GM19025 (cell line): ENCODE measurements around the gene NKX1-1.
"Not testable (repeated sequence)": the region's sequence is repeated elsewhere in the genome, so short reads cannot be mapped to it uniquely, and the experiment has no call there.

Source experiments
- ATAC-seq: cut with Tn5 transposase; IDR thresholded peaks from one replicate; pipeline ENCODE4 v1.9.1; 2021; ENCODE audit warnings: mild to moderate bottlenecking, low read depth, moderate library complexity; ENCODE audit not compliant: unreplicated experiment

The NKX1-1 gene

DNA sequence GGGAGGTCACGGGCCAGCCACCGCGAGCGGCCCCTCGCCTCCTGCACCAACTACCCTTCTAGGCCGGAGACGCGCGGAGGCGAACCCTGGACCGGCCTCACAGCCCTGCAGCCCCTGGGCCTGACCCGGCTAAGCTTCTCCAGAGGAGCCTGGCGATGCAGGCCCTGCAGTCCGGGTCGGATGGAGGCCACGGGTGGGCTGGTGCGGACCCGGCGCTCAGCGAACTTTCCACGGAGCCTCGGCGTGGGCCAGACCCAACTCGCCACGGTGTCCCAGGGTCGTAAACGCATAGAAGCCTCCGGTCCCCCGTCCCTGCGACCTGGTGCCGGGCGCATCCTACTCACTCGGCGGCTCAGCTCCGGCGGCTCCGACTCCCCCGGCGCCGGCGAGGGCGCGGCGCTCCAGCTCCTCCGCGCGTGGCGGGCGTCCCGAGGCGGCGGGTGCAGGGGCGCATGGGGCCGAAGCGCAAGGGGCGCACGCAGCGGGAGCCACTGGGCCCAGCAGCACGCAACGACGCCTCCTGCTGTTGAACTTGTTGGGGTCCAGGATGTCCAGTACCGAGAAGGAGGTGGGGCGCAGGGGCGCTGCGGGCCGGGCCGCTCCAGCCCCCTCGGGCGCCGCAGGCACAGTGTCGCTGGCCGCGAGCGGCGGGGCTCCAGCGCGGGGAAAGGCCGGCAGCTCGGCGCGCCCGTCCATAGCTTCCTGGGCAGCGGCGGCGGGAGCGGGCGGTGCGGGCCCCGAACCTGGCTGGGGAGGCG is 427 bp downstream of the NKX1-1 start:
- no peak for ATAC-seq

DNA sequence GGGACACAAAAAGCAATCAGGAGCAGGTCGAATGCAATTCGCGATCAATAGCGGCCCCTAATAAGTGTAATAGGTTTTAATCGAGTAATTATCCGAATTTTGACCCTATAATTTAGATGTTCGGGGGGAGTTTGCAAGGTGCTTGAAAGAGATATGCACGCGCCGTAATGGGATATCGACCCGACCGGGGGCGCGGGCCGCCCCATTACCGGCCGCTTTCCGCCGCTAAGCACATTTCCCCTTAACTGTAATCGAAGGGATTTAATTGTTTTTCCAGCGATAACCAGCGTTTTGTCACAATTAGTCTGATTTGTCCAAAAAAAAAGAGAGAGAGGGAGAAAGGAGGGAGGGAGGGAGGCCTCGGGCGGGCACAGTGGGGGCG is 997 bp downstream of the NKX1-1 start:
- ATAC-seq, result no peak

DNA sequence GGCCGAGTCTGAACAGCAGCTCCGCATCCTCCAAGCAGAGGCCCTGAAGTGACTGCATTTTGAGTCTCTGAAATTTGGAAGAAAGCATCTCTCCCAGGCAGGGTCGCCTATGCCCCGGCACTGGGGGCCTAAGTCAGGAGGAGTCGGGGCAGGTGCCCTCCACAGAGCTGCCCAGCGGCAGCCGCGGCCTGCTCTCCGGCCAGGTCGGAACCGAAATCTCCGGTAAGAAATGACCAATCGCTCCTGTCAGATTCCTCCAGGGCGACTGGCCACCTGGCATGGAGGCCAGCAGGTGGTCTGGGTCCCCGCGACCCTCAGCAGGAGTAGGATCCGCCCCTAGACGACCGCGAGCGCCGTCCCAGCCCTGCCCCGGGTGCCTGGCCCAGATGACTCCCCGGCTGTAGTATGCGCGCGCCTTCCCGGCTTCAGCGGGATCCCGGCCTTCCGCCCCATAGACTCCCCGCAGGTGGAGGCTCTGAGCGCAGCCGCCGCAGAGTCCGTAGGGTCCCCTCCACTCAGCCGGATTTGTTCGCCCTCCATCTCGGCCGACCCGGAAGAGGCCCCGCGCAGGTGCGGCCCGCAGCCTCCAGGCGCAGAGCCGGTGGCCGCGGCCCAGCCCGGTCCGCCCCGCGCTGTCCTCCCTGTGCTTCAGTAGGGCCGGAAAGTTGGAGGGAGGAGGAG is 1.5 kb downstream of the NKX1-1 start:
- no peak for ATAC-seq

DNA sequence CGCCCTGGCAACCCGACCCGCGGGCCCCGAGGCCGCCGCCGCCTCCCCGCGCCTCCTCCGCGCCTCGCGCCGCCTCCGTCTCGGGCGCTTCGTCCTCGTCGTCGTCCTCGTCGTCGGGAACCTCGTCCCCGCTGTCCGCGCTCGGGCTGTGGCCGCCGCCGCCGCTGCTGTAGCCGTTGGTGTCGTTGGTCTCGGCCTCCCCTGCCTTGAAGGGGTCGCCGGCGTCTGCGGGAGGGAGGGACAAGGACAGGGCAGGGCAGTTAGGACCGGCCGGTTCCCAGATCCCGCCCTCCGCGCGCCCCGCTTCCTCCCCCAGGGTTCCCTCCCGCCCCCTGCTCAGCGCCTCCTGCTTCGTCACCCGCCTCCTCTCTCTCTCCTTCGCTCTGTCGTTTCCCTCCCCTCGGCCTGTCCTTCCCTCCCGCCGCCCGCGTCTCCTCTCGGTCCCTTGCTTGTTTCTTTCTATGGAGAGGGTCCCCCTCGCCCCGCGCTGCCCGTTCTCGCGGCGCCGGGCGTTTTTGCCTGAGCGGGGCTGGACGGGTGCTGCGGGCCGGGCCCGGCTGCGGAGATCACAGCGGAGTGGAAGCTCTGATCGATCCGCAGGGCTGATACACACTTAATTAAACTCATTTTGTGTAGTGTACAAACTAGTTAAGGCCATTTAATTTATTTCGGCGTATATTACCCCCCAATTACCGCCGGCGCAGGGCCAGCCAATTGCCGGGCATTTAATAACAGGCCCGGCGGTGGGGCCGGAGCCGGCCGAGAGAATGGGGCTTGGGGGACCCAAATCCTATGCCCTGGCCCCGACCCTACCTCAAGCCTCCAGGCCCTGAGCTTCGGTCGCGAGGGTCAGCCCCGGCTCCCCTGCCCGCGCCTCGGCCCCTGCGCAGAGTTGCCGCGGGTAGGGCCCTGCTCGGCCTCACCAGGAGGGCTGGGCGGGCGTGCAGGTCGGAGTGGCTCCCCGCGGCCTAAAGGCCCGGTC is 2.4 kb downstream of the NKX1-1 start:
- no peak for ATAC-seq

DNA sequence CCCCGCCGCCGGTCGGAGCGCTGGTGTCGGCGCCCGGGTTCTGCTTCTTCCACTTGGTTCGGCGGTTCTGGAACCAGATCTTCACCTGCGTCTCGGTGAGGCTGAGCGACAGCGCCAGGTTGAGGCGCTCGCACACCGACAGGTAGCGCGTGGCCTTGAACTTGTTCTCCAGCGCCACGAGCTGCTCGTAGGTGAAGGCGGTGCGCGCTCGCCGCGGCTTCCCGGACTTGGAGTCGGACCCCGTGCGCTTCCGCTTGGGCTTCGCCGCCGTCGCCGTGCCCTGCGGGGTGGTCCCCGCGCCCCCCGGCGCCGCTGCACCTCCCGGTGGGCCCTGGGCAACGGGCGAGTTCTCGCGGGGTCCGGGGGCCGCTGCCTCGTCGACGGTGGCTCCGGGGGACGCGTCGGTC is 3.1 kb downstream of the NKX1-1 start:
- no peak for ATAC-seq

DNA sequence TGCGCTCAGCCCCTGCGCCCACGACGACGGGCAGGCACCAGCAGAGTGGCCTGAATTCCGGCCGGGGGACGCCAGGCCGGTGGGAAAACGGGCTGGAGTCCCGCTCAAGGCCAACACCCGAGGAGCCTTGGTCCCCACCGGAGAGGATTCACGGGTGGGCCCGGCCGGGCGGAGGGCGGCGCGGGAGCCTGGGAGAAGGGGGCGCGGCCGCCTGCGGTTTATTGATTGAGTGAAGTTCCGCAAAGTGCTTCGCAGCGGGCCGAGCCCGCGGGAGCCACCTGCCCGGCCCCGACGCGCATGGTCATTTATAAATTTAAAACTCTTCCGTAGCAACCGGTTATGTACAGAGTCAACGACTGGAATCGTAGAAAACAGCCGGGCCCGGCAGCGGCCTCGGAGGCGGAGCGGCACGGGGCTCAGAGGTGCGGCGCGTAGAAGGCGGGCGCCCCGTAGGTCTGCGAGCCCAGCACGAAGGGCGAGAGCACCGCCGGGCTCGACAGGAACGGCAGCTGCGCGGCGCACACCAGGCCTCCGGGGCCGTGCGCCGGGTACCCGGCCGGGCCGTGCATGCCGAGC is 3.6 kb downstream of the NKX1-1 start:
- no peak for ATAC-seq

DNA sequence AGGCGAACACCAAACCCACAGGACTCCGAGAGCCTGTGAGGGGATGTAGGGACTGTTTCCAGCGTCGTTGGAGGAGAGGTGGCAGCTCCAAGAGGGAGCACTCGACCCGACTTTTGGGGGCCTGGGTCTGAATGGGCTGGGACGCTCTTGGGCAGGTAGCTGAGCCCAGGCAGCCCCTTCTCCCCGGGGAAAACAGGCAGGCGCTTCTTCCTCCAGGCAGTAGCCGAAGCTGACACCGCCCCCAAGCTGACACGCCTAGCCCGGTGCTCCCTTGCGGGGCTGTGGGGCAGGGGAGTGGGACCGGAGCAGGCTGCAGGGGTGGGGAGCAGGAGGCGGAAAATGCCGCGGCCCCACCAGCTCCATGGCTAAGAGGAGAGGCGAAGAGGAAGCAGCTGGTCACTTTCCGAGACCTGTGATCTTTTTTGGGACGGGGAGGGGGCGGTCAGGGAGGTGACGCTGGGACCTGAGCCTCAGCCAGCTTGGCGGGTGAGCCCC is 4.2 kb downstream of the NKX1-1 start:
- ATAC-seq, result no peak

DNA sequence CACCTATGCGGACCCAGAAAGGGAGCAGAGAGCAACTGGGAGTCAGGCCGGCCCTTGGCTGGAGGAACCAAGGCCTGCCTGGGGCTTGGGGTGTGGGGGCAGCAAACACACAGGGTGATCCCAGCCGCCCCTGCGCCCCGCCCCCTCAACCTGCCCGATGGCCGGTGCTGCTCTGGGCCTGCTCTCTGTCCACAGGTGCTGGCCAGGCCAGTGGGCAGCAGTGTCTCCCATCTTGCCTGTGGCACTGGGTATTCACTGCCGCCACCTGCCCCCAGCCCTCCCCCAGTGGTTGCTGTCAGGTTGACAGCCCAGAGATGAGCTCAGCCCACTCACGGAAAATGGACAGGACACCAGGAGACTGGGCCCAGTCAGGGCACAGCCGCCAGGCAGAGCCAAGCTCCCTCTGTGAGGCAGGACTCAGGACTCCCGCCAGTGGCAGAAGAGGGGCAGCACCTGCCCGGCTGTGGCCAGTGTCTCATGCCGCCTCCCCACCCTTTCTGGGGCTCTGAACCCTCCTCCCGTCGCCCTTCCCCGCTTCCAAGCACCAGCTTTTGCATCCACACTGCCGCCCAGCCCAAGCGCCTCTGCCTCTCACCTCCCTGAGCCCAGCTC is 4.7 kb downstream of the NKX1-1 start:
- ATAC-seq, result no peak

DNA sequence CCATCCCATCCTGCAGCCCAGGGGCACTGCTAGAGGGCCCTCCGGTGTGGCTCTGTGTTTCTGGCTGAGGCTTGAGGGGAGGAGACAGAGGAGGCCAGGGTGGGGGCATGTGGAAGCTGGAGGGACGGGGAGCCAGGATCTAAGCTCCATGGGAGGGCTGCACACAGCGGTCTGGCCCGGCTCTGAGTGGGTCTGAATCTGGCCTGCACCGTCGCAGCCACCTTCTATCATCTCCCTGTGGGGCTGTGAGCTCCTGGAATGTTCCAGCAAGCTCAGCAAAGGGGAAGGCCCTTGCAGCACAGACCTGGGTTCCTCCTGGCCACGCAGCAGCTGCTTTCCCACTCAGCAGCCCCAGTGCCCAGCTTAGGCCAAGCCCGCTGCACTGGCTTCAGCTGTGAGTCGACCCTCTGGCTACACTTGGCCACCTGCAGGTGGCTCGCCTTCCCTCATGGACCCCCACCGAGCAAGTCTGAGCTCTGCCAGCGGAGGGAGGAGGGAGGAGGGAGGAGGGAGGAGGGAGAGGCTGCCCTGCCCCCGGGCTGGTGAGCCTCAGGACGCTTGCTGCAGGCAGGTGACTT is 5.3 kb downstream of the NKX1-1 start:
- no peak for ATAC-seq

DNA sequence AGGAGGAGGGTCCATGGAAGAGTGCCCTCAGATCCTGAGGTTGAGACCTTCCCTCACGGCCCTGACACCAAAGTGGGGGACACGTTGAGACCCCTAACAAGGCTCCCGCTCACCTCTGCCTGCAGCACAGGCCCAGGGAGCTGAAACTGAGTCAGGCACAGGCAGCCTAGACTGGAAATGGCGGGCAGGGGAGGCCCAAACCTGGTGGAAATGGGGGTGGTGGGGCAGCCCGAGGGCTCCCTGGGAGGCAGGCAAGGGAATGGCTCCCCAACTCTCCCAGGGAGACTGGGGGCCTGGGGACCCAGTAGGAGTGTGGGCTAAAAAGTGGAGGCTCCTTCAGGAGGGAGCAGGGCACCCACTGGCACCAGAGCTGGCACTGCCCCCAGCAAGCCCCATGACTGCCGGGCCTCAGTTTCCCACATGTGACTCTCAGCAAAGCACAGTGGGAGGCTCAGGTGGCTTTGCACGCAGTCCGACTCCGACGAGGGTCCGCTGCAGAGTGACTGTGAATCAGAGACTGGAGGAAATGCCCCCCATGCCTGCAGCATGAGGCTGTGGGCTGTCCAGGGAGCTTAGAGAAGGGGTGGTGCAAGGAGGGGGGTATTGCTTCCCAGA is 5.9 kb downstream of the NKX1-1 start:
- ATAC-seq, result no peak

DNA sequence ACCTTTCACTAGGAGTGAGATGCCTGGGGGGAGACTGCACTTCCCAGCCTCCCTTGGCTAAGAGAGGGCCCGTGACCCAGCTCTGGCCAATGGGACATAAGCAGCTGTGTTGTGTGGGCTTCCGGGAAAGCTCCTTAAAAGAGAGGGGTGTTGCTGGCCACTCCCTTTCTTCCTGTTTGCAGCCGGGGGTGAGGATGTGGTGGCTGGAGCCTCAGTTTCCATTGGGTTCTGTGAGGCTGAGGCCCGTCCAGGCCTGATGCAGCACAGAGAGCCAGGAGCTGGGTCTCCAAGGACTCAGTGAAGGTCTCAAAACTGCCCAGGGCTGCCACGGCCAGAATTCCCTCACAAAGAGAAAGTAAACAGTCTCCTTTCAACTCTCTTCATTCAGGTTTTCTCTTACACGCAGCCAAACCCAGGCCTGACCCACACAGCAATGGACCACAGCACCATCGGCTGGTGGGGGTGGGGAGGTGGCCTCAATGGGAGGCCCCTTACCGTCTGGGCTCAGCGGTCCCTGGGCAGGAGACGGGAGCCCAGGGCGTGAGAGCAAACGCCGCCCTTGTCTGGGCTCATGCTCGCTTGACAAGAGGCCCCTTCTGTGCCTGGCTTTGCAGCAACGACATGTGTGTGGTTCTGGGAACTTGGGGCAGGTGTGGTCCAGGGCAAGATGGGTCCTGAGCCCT is 6.6 kb downstream of the NKX1-1 start:
- ATAC-seq, result no peak

DNA sequence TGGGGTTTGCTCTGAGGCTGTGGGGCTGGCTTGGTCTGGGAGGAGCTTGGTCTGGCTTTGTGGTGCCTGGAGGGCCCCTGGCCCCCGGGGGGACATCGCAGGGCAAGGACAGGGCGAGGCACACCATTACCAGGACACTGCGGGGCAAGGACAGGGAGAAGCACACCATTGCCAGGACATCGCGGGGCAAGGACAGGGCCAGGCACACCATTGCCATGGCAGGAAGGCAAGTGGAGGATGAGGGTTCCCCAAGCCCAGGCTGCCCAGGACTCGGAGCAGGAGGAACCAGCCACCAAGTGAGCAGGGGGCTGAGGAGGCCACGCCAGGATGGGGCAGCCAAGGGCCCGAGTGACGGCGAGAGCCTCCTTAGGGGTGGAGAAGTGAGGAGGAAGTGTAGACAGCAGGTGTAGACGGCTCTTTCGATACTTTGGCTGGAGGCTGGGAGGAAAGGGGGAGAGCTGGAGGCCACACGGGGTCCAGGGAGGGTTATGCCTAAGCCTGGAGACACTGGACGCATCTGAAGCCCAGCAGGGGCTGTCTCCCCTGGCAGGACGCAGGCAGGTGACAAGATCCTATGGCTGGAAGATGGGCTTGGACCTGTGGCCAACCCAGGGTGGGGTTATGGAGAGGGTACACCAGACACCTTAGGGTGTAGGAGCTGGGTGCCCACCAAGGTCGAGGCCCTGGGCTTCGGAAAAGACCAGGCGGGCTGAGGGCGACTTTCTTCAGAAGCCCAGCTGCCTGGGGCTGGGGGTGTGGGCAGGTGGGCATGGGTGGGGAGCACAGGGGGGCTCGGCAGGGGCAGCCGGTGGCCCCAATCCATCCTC is 7.3 kb downstream of the NKX1-1 start:
- no peak for ATAC-seq

DNA sequence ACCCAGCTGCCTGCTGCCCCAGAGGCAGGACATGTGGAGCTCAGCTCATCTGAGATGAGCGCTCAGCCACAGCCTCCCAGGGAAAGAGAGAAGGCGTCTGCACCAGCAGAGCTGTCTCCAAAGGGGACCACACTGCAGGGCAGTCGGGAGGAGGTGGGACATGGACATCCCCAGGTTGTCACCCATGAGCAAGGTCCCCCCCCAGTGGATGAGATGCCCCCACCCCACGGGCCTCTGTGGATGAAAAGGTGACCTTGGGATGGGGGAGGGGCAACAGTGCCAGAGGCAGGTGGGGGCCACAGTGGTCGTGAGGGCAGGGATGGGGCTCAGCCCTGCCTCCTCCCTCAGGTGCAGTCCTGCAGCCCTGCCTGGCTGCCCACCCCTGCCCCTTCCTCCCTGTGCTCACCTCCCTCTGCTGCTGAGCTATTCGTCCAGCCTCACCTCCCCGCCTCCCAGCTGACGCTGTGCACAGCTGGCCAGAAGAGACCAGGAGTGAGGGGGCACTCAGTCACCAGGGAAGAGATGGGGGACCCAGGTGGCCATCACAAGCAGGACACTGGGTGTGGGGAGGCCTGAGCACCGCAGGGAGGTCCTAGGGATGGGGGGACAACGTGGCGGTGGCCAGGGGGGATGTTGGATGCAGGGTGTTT is 9.3 kb downstream of the NKX1-1 start:
- ATAC-seq, result no peak

DNA sequence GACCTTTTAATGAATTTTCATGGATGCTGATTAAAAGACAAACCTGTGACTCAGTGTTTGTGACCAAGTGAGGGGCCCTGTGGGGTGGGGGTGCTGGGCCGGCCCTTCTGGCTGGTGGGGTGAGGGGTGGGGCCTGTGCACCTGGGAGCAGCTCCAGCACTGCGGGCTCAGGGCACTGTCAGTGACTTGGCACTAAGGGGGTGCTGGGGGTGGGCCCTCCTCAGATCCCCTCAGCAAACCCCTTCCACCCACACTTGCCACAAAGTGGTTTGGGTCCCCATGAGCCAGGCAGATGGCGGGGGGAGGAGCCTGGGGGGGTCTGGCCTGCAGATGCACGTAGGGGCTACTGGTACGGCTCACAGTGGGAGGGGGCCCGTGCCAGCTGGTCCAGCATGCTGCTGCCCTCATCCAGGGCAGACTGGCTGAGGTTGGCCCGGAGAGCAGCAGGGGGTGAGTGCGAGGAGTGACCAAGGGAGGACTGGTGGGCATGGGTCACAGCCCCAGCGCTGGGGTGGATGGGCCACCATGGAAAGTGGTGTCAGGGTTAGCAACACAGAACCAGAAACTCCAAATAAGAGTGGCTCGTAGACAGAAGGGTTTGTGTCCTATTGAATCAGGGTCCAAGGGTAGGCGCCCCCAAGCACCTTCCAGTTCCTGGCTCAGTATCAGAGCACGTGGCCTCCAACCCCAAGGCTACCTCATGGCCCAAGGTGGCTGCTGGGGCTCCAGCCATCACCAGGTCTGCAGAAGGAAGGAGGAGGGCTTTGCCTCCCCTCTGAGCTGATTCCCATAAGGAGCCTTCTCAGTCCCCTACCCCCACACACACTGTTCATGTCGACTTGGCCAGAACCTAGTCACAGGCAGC is 10.1 kb downstream of the NKX1-1 start:
- no peak for ATAC-seq

DNA sequence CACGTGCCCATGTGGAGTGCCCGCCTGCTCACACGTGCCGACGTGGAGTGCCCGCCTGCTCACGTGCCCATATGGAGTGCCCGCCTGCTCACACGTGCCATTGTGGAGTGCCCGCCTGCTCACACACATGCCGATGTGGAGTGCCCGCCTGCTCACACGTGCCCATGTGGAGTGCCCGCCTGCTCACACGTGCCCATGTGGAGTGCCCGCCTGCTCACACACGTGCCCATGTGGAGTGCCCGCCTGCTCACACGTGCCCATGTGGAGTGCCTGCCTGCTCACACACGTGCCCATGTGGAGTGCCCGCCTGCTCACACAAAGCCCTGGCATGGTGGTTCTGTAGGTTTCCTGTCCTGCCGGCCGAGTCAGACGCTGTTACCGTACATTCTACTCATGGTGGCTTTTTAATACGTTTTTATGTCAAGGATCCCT is 10.8 kb downstream of the NKX1-1 start:
- not testable (repeated sequence) for ATAC-seq

DNA sequence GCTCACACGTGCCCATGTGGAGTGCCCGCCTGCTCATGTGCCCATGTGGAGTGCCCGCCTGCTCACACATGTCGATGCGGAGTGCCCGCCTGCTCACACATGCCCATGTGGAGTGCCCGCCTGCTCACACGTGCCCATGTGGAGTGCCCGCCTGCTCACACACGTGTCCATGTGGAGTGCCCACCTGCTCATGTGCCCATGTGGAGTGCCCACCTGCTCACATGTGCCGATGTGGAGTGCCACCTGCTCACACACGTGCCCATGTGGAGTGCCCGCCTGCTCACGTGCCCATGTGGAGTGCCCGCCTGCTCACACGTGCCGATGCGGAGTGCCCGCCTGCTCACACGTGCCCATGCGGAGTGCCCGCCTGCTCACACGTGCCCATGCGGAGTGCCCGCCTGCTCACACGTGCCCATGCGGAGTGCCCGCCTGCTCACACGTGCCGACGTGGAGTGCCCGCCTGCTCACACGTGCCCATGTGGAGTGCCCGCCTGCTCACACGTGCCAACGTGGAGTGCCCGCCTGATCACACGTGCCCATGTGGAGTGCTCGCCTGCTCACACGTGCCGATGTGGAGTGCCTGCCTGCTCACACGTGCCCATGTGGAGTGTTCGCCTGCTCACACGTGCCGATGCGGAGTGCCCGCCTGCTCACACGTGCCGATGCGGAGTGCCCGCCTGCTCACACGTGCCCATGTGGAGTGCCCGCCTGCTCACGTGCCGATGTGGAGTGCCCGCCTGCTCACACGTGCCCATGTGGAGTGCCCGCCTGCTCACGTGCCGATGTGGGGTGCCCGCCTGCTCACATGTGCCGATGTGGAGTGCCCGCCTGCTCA is 11.5 kb downstream of the NKX1-1 start:
- not testable (repeated sequence) for ATAC-seq
